BJ (cell line): ENCODE data around the gene HDAC11. TPM values are rescaled to one million over a fixed set of nuclear protein-coding genes. Genes with fewer than 3 reads are reported as not detected.
A peak's percentile ranks its signal among the peaks of the same experiment; 100 is the strongest.

Experiments
- CTCF ChIA-PET: fragments of 350-600 bp; formaldehyde crosslinking; extraction: SDS; loops from one replicate; lab custom pipeline; 2021; ENCODE audit warnings: antibody characterized with exemption, inconsistent platforms; lab: Yijun Ruan, JAX
- POLR2A ChIA-PET: fragments of 300-600 bp; sonication (Branson Sonifier 250); formaldehyde crosslinking; extraction: SDS; loops from one replicate; lab custom pipeline; 2021; ENCODE audit warnings: antibody characterized with exemption; lab: Charles Lee
- DNase-seq: peaks from one replicate; pipeline ENCODE4 v3.0.0-alpha.2; 2011; ENCODE audit warnings: low read depth
- H3K27me3 ChIP-seq: 2 replicates; pipeline ENCODE4 v1.6.0; 2011; ENCODE audit warnings: low read length; ENCODE audit not compliant: control insufficient read depth, insufficient read depth
- H3K36me3 ChIP-seq: 2 replicates; pipeline ENCODE4 v1.5.1; 2011; ENCODE audit warnings: low read length; ENCODE audit not compliant: control insufficient read depth, insufficient read depth
- H3K4me3 ChIP-seq: 2 replicates; pipeline ENCODE4 v1.5.1; 2011; ENCODE audit warnings: low read depth, mild to moderate bottlenecking, control low read depth, low read length
- polyA plus RNA-seq: library from polyadenylated mRNA; depleted of rRNA; stranded (reverse); fragments of >200 nt; gene quantifications from 2 replicates; pipeline ENCODE4 v1.2.3, GENCODE V29; 2011
- TF ChIP-seq, protein P1 (sequence below): IDR thresholded peaks from 2 replicates; pipeline ENCODE4 v1.5.1; 2011; ENCODE audit warnings: low read depth, mild to moderate bottlenecking, control low read depth, inconsistent platforms, low read length, moderate library complexity; ENCODE audit not compliant: insufficient read depth

The HDAC11 gene
- polyA plus RNA-seq, 1 experiment: 16.0 TPM

DNA sequence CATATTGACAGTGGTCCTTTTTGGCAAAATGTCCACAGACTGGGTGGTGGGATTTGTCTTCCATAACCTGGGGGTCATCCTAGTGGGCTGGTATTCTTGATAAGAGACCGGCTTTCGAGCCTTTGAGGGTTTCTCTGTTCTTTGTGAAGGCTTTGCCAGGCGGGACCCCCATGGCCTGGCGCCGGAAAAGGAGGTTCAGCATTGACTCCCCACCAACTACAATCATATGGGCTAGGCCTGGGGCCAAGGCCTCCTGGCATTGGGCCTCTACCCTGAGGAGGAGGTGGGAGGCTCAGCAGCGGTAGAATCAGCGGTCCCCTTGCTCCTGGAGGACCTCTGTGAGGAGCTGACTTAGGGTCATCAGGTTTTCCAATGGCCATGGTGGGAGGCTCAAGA is 19.8 kb upstream of the HDAC11 start:
- no peaks in the 10 kb centered on the region for H3K36me3 ChIP-seq
- H3K27me3 ChIP-seq: peaks cover 9% of the 10 kb centered on the region
- ChIA-PET CTCF (interaction anchor here (0.8 to 3.4 kb wide), 2 partner anchors 7 to 16 kb away, joined by 3 to 24 read pairs; no protein-coding TSS in a partner anchor), POLR2A (no interaction called here)
- H3K4me3 ChIP-seq: no peak overlapping the region
- DNase-seq: no peak
- TF ChIP-seq, protein P1, sequence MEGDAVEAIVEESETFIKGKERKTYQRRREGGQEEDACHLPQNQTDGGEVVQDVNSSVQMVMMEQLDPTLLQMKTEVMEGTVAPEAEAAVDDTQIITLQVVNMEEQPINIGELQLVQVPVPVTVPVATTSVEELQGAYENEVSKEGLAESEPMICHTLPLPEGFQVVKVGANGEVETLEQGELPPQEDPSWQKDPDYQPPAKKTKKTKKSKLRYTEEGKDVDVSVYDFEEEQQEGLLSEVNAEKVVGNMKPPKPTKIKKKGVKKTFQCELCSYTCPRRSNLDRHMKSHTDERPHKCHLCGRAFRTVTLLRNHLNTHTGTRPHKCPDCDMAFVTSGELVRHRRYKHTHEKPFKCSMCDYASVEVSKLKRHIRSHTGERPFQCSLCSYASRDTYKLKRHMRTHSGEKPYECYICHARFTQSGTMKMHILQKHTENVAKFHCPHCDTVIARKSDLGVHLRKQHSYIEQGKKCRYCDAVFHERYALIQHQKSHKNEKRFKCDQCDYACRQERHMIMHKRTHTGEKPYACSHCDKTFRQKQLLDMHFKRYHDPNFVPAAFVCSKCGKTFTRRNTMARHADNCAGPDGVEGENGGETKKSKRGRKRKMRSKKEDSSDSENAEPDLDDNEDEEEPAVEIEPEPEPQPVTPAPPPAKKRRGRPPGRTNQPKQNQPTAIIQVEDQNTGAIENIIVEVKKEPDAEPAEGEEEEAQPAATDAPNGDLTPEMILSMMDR: no peak

DNA sequence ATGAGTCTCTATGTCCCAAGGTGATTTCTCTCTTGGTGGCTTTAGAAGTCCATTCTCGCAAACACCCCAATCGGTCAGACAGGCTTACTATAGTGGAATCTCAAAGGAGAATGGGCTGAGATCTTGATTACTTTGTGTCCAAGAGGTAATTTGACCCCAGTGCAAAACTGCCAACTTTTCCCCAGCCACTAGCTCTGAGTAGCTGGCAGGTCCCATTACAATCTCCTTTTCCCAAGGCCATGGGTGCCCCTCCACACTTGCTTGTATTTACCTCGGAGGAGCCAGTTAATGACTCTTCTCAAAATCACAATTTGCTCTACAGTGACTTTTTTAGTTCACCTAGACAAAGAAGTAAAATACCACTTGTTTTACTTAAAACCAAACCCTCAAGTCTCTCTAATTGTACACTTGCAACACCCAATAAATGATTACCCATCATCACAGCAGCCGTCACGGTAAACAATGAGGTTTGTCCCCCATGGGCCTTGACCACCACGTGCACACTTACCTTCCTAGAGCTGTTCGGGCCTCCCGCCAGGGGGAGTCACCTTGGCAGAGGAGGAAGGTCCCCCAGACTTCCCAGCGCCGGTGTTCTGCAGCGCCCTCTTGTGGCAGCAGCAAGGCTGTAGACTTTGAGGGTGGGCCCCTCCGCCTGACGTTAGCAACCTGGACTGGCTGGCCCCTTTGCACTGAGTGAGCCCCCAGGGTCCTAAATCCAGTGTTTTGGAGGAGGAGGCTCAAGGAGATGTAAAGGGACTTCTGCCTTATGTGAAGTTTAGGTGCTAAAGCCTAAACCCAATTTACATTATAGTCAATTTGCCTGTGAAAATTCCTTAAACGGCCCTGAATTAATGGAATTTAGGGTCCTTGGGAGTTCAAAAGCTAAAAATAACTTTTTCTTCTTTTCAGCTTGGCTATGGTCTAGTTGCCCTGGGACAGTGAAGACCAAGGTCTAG is 18.7 kb upstream of the HDAC11 start:
- Histone ChIP-seq H3K36me3 (no peaks in the 10 kb centered on the region), H3K4me3 (no peak overlapping the region), H3K27me3 (peaks cover 12% of the 10 kb centered on the region)
- TF ChIP-seq, protein P1: peak; percentile 60
- ChIA-PET CTCF (interaction anchor here (0.8 to 3.4 kb wide), 8 partner anchors 9 to 370 kb away, joined by 3 to 24 read pairs (median 4); no protein-coding TSS in a partner anchor), POLR2A (no interaction called here)
- DNase-seq: no peak

DNA sequence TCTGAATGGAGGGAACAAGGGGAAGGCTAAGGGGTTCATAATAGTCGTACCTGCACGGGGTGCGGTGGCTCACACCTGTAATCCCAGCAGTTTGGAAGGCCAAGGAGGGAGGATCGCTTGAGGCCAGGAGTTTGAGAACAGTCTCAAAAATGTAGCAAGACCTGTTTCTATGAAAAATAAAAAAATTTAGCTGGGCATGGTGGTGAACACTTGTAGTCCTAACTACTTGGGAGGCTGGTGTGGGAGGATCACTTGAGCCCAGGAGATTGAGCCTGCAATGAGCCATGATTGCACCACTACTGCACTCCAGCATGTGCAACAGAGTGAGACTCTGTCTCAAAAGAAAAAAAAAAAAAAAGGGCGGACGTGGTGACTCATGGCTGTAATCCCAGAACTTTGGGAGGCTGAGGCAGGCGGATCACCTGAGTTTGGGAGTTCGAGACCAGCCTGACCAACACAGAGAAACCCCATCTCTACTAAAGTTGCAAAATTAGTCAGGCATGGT is 17.9 kb upstream of the HDAC11 start:
- peaks cover 11% of the 10 kb centered on the region for H3K27me3 ChIP-seq
- POLR2A ChIA-PET: no interaction called here

DNA sequence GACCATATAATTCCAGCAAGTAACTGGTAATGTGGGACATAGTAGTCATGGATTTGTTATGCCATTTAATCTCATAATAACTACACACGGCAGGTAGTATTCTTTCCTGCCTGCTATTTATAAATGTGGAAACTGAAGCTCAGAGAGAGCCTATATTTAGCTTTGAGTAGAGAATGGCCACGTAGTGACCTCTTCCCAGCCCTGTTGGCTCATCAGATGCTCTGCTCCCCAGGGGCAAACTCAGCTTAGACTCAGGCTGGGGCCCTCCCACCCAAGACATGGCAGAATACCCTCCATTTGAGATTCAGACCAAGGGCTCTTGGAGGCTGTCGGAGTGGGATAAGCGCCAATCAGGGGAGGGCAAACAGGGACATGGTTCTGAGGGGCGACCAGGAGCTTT is 17.3 kb upstream of the HDAC11 start:
- Histone ChIP-seq H3K27me3 (peaks cover 11% of the 10 kb centered on the region), H3K4me3 (no peak overlapping the region), H3K36me3 (no peaks in the 10 kb centered on the region)
- DNase-seq: no peak
- ChIA-PET POLR2A (interaction anchor here (0.6 kb wide), 1 partner anchor 11 kb away, joined by 3 read pairs; no protein-coding TSS in a partner anchor), CTCF (interaction anchor here (0.6 to 3.4 kb wide), 6 partner anchors 8 to 323 kb away, joined by 3 to 24 read pairs (median 4); no protein-coding TSS in a partner anchor)
- TF ChIP-seq, protein P1: no peak

More for the DNA sequence above, 17.9 kb upstream of the HDAC11 start:
- no peak for DNase-seq
- CTCF ChIA-PET: interaction anchor here (0.6 to 3.4 kb wide), 9 partner anchors 9 to 370 kb away, joined by 3 to 24 read pairs (median 5); no protein-coding TSS in a partner anchor
- TF ChIP-seq, protein P1: no peak
- no peak overlapping the region for H3K4me3 ChIP-seq
- H3K36me3 ChIP-seq: no peaks in the 10 kb centered on the region
